Body of pancreas (tissue), 4 donors: ENCODE data around the gene SPEM2. TPM values are rescaled to one million over a fixed set of nuclear protein-coding genes. Genes with fewer than 3 reads are reported as not detected.

Source experiments
- ATAC-seq: fragments of 150-250 bp; one replicate; pipeline ENCODE4 v1.9.1; 2016
- DNase-seq, 4 donors: peaks; one replicate each; pipeline ENCODE4 v3.0.0-alpha.2; 2019
- H3K27ac ChIP-seq, 4 donors: fragments of 200-600 bp; sonication (generic); 1 replicate in 3 of 4; 2 replicates in 1 of 4; pipeline versions ENCODE4 v1.5.1 to v1.6.1; 2016 to 2019; ENCODE audit warnings: mild to moderate bottlenecking in 1 of 4, mixed read lengths in 1 of 4, moderate library complexity in 1 of 4
- H3K27me3 ChIP-seq, 2 donors: fragments of 200-600 bp; sonication (generic); one replicate each; pipeline ENCODE4 v1.6.0; 2016; ENCODE audit warnings: mild to moderate bottlenecking in 1 of 2
- H3K36me3 ChIP-seq, 2 donors: fragments of 200-600 bp; sonication (generic); replicated peaks in 1 of 2; 2 replicates each; pipeline ENCODE4 v1.5.1; 2016; ENCODE audit warnings: low read depth in 2 of 2; ENCODE audit not compliant: insufficient read depth in 1 of 2
- H3K4me1 ChIP-seq: fragments of 200-600 bp; sonication (generic); one replicate; pipeline ENCODE4 v1.6.0; 2016
- H3K4me3 ChIP-seq, 2 donors: fragments of 200-600 bp; sonication (generic); 1 replicate in 1 of 2; 2 replicates in 1 of 2; pipeline ENCODE4 v1.5.1; 2016 to 2019
- H3K9me3 ChIP-seq, 3 donors: fragments of 200-600 bp; sonication (generic); 1 replicate in 2 of 3; 2 replicates in 1 of 3; pipeline ENCODE4 v1.5.1; 2016
- POLR2A ChIP-seq, 3 donors: fragments of 450-650 bp; IDR thresholded peaks; one replicate each; pipeline ENCODE4 v1.6.1; 2016; ENCODE audit warnings: antibody characterized with exemption in 3 of 3, mild to moderate bottlenecking in 2 of 3
- WGBS, 2 donors: methylation state at CpG; one replicate each; pipeline ENCODE4 v1.1.5; 2017; 5-methylcytosine and 5-hydroxymethylcytosine counted together
- intact Hi-C: fragments of 100-400 bp; cut with DNase I; formaldehyde crosslinking; loops from one replicate; pipeline ENCODE4 v1.15.1; 2023
- total RNA-seq, 2 donors: library from RNA; depleted of rRNA; stranded (reverse); fragments of >200 nt; gene quantifications; one replicate each; pipeline ENCODE4 v1.1.0, GENCODE V29; 2016
- TF ChIP-seq, protein P1 (sequence below), 7 experiments: fragments of 450-650 bp in 4 of 7; fragments of 200-600 bp in 3 of 7; sonication (generic) in 3 of 7; IDR thresholded peaks; one replicate each; pipeline ENCODE4 v1.5.1; 2016 to 2019; ENCODE audit warnings: antibody characterized with exemption in 7 of 7

SPEM2 gene
- total RNA-seq, 2 donors from 2014 or later: not detected

DNA sequence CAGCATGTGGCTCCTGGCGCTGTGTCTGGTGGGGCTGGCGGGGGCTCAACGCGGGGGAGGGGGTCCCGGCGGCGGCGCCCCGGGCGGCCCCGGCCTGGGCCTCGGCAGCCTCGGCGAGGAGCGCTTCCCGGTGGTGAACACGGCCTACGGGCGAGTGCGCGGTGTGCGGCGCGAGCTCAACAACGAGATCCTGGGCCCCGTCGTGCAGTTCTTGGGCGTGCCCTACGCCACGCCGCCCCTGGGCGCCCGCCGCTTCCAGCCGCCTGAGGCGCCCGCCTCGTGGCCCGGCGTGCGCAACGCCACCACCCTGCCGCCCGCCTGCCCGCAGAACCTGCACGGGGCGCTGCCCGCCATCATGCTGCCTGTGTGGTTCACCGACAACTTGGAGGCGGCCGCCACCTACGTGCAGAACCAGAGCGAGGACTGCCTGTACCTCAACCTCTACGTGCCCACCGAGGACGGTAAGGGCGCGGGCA, 17.1 kb upstream of the SPEM2 start:
- ATAC-seq (no peak), DNase-seq (no peak)
- no peak for TF ChIP-seq POLR2A (IDR thresholded peaks at IDR 0.05)
- TF ChIP-seq, protein P1, sequence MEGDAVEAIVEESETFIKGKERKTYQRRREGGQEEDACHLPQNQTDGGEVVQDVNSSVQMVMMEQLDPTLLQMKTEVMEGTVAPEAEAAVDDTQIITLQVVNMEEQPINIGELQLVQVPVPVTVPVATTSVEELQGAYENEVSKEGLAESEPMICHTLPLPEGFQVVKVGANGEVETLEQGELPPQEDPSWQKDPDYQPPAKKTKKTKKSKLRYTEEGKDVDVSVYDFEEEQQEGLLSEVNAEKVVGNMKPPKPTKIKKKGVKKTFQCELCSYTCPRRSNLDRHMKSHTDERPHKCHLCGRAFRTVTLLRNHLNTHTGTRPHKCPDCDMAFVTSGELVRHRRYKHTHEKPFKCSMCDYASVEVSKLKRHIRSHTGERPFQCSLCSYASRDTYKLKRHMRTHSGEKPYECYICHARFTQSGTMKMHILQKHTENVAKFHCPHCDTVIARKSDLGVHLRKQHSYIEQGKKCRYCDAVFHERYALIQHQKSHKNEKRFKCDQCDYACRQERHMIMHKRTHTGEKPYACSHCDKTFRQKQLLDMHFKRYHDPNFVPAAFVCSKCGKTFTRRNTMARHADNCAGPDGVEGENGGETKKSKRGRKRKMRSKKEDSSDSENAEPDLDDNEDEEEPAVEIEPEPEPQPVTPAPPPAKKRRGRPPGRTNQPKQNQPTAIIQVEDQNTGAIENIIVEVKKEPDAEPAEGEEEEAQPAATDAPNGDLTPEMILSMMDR (IDR thresholded peaks at IDR 0.05): no peak
- Histone ChIP-seq H3K9me3 (no peaks in the 10 kb centered on the region), H3K4me1 (peaks cover 15% of the 10 kb centered on the region), H3K27ac (no peak overlapping the region), H3K27me3 (no peaks in the 10 kb centered on the region), H3K36me3 (no peaks in the 10 kb centered on the region), H3K4me3 (no peak overlapping the region)
- WGBS, 2 donors: 65 to 91% methylated on average over 17 to 49 of the region's 58 CpGs
- intact Hi-C loops: no loop called here

DNA sequence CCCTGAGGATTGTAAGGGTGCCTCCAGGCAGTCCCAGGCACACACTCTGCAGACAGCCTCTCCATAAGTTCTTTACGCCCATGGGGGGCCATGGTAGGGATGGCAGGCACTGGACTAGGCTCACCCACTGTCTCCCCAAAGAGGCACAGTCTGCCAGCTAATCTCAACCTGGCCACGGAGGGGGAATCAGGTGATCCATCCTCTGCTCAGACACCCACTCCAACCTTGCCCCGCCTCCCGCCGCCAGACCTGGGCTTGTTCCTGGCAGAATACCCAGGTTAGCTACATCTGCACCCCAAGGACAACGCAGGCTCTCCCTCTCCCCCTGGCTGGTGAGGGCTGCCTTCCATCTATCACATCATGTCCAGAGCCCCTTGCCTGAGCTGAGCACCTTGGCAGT, 16.6 kb upstream of the SPEM2 start:
- no peak for ATAC-seq
- no peak for DNase-seq
- Histone ChIP-seq H3K36me3 (no peaks in the 10 kb centered on the region), H3K27ac (no peak overlapping the region), H3K9me3 (no peaks in the 10 kb centered on the region), H3K4me1 (peaks cover 13% of the 10 kb centered on the region), H3K4me3 (no peak overlapping the region), H3K27me3 (no peaks in the 10 kb centered on the region)
- TF ChIP-seq, protein P1 (IDR thresholded peaks at IDR 0.05): no peak
- no peak for TF ChIP-seq POLR2A (IDR thresholded peaks at IDR 0.05)
- 79% methylated on average over 6 of the region's 6 CpGs; no CpG with 5 or more reads in 1 of the 2 donors for WGBS, 2 donors
- intact Hi-C loops: no loop called here

DNA sequence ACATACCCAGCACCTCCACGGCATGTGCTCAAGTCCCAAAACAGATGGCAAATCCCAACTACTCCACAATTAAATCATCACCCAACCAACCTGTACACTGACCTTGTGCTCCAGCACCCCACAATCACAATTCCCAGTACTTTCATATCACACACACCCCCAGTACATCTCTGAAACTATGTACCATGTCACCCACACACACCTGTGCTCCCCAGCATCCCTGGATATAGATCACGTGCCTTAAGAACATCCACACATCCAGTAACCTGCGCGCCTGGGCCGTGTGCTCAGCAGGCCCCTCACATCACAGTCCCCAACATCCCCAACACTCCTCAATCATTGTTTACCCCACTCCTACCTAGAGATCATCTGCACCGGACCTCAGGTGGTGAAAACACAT, 15.7 kb upstream of the SPEM2 start:
- WGBS, 2 donors: 79 to 86% methylated on average over 6 of the region's 6 CpGs
- H3K27me3 ChIP-seq: no peaks in the 10 kb centered on the region
- ATAC-seq: no peak
- no peak overlapping the region for H3K4me3 ChIP-seq
- intact Hi-C loops: no loop called here
- peaks cover 9% of the 10 kb centered on the region for H3K4me1 ChIP-seq
- H3K36me3 ChIP-seq: no peaks in the 10 kb centered on the region
- no peaks in the 10 kb centered on the region for H3K9me3 ChIP-seq
- TF ChIP-seq, protein P1 (IDR thresholded peaks at IDR 0.05): no peak
- TF ChIP-seq POLR2A (IDR thresholded peaks at IDR 0.05): no peak
- DNase-seq: no peak
- no peak overlapping the region for H3K27ac ChIP-seq

DNA sequence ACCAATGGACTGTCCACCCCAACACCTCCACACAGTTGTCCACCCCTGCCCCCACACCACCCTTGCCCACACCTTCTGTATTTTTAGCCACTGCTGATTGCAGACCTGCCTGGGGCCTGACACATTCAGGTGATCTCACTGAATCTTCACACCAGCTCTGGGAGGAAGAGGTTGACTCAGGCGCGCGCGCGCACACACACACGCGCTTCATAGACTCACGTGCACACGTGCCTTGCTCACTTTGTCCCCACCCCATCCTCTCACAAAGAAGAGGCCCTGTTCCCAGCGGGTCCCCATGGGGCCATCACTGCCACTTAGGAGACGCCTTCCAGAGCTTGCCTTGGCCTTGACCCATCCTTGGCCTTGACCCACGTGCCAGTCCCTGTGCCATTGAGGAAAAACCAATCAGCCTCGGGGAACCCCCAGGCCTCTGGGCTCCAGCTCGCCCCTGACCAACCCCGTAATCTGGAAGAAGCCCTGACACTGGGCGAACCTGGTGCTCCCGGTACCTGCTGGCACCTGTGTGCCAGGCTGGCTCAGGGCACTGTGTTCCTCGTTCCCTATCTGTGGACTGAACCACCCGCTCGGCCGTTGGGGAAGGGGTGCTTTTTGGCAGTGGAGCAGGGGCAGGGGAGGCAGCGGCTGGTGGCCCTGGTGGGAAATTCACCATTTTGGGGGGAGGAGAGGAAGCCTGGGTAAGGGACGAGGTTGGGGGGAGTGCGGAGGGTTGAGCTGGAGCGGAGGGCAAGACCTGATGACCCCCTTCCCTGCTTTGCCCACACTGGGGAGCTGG, 14.6 kb upstream of the SPEM2 start:
- Histone ChIP-seq H3K36me3 (no peaks in the 10 kb centered on the region), H3K27ac (no peak overlapping the region), H3K27me3 (no peaks in the 10 kb centered on the region), H3K4me3 (no peak overlapping the region), H3K4me1 (no peaks in the 10 kb centered on the region), H3K9me3 (no peaks in the 10 kb centered on the region)
- intact Hi-C loops: no loop called here
- ATAC-seq (no peak), DNase-seq (no peak)
- TF ChIP-seq, protein P1 (IDR thresholded peaks at IDR 0.05): no peak
- no peak for TF ChIP-seq POLR2A (IDR thresholded peaks at IDR 0.05)
- WGBS, 2 donors: 79 to 81% methylated on average over 17 to 25 of the region's 25 CpGs

DNA sequence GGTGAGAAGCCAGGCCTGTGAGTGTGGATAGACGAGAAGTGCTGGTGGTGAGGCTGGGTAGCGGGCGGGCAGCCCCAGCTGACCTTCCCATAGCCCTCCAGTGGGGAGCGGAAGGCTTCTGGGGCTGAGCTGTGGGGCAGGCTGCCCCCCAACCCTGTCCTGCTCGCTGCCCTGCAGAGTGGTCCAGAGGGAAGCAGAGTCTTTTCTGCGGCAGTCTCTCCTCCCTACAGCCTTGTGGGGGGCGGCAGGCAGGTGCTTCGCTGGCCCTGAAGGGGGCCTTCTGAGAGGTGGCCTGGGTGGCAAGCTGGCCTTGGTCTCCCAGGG, 14.0 kb upstream of the SPEM2 start:
- no peaks in the 10 kb centered on the region for H3K4me1 ChIP-seq
- H3K4me3 ChIP-seq: no peak overlapping the region
- TF ChIP-seq, protein P1 (IDR thresholded peaks at IDR 0.05): no peak
- no peak for TF ChIP-seq POLR2A (IDR thresholded peaks at IDR 0.05)
- no peak overlapping the region for H3K27ac ChIP-seq
- 79 to 90% methylated on average over 7 of the region's 8 CpGs for WGBS, 2 donors
- intact Hi-C loops: no loop called here
- H3K36me3 ChIP-seq: no peaks in the 10 kb centered on the region
- no peak for DNase-seq
- no peaks in the 10 kb centered on the region for H3K27me3 ChIP-seq
- ATAC-seq: no peak
- no peaks in the 10 kb centered on the region for H3K9me3 ChIP-seq
